K562 (cell line): ENCODE results near the gene SCT. TPM values are rescaled to one million over a fixed set of nuclear protein-coding genes. Genes with fewer than 3 reads are reported as not detected.

Experiments used
- ATAC-seq: fragments of 200-7000 bp; cut with Tn5 transposase; 3 replicates; pipeline ENCODE4 v1.9.1; 2020; ENCODE audit warnings: moderate library complexity
- BruUV-seq: library from RNA; stranded (reverse); fragments of 400-500 nt; replicated peaks from 2 replicates; lab custom pipeline; 2021; lab: Mats Ljungman, UMichigan
- CTCF ChIA-PET: fragments of 300-600 bp; formaldehyde crosslinking; extraction: SDS; loops from one replicate; lab custom pipeline; 2021; ENCODE audit warnings: low intra/inter-chr PET ratio; lab: Yijun Ruan, JAX
- POLR2A ChIA-PET: fragments of 300-600, 350-650 bp; sonication (Branson Sonifier 250); formaldehyde crosslinking; extraction: SDS; loops from one replicate; lab custom pipeline; 2021; ENCODE audit warnings: antibody characterized with exemption, inconsistent platforms; lab: Yijun Ruan, JAX
- DNase-seq, 4 experiments: peaks; one replicate each; pipeline versions ENCODE4 v3.0.0 to v3.0.0-alpha.2; 2011 to 2018; ENCODE audit warnings: low spot score in 3 of 4, mixed read lengths in 3 of 4; ENCODE audit errors: extremely low read depth in 1 of 4
- FAIRE-seq: peaks from 2 replicates; lab custom pipeline; 2011; peaks lifted over from hg19 to GRCh38; lab: Jason Lieb, UNC
- H2AFZ ChIP-seq: 2 replicates; pipeline ENCODE4 v1.6.0; 2011; ENCODE audit warnings: low read depth, low read length, control low read depth, inconsistent platforms
- H3K27ac ChIP-seq: fragments of 200-600 bp; 3 replicates; pipeline ENCODE4 v1.8.0; 2011; ENCODE audit warnings: low read depth, mild to moderate bottlenecking, control low read depth, inconsistent platforms, low read length, moderate library complexity, mixed read lengths; ENCODE audit errors: extremely low read depth
- H3K27me3 ChIP-seq, 2 experiments: fragments of 300-600 bp in 1 of 2; 2 replicates in 1 of 2; 3 replicates in 1 of 2; pipeline versions ENCODE4 v1.6.0 to v1.8.0; 2011; ENCODE audit warnings: inconsistent platforms in 2 of 2, low read length in 2 of 2, mild to moderate bottlenecking in 1 of 2, mixed read lengths in 1 of 2, moderate library complexity in 1 of 2; ENCODE audit not compliant: control insufficient read depth in 2 of 2, insufficient read depth in 2 of 2
- H3K36me3 ChIP-seq: fragments of 300-600 bp; 3 replicates; pipeline ENCODE4 v1.8.0; 2011; ENCODE audit warnings: mild to moderate bottlenecking, low read length, inconsistent platforms; ENCODE audit not compliant: control insufficient read depth, insufficient read depth
- H3K4me1 ChIP-seq, 2 experiments: fragments of 200-600 bp in 1 of 2; replicated peaks in 1 of 2; 2 replicates in 1 of 2; 3 replicates in 1 of 2; pipeline versions ENCODE4 v1.5.1 to v1.8.0; 2011; ENCODE audit warnings: inconsistent platforms in 2 of 2, low read length in 2 of 2, mild to moderate bottlenecking in 1 of 2, mixed read lengths in 1 of 2, moderate library complexity in 1 of 2; ENCODE audit not compliant: control insufficient read depth in 2 of 2, insufficient read depth in 2 of 2
- H3K4me2 ChIP-seq: 2 replicates; pipeline ENCODE4 v1.6.1; 2011; ENCODE audit warnings: low read length, control low read depth, inconsistent platforms, mixed read lengths; ENCODE audit not compliant: insufficient read depth
- H3K4me3 ChIP-seq: fragments of 200-600 bp; sonication (generic), shearing (Covaris generic); 2 replicates; pipeline ENCODE4 v1.5.1; 2016; ENCODE audit warnings: control low read depth, inconsistent platforms
- H3K79me2 ChIP-seq: fragments of 200-600 bp; 3 replicates; pipeline ENCODE4 v1.8.0; 2011; ENCODE audit warnings: low read length, inconsistent platforms; ENCODE audit not compliant: control insufficient read depth, insufficient read depth
- H3K9ac ChIP-seq, 2 experiments: 2 replicates each; pipeline versions ENCODE4 v1.6.0 to v1.6.1; 2011; ENCODE audit warnings: low read depth in 2 of 2, low read length in 2 of 2, control low read depth in 1 of 2, inconsistent platforms in 1 of 2, mild to moderate bottlenecking in 1 of 2, mixed read lengths in 1 of 2; ENCODE audit not compliant: insufficient read depth in 1 of 2
- H3K9me1 ChIP-seq: one replicate; pipeline ENCODE4 v1.6.0; 2011; ENCODE audit warnings: inconsistent platforms, mild to moderate bottlenecking, low read length, moderate library complexity; ENCODE audit not compliant: control insufficient read depth, insufficient read depth
- H3K9me3 ChIP-seq: replicated peaks from 2 replicates; pipeline ENCODE4 v1.5.1; 2011; ENCODE audit warnings: low read depth, low read length, inconsistent platforms; ENCODE audit not compliant: control insufficient read depth, insufficient read depth
- H4K20me1 ChIP-seq: replicated peaks from 2 replicates; pipeline ENCODE4 v1.6.1; 2011; ENCODE audit warnings: low read length, inconsistent platforms, mixed read lengths; ENCODE audit not compliant: control insufficient read depth, insufficient read depth
- HNRNPH1 ChIP-seq: fragments of 200-400 bp; formaldehyde crosslinking; optimal IDR thresholded peaks from 2 replicates; pipeline ENCODE3; 2017; ENCODE audit warnings: low read depth, mild to moderate bottlenecking, low read length, moderate library complexity
- JUNB ChIP-seq: fragments of 450-650 bp; formaldehyde crosslinking; conservative IDR thresholded peaks from 2 replicates; pipeline ENCODE4 v1.4.0; 2020; ENCODE audit warnings: mild to moderate bottlenecking
- LCOR ChIP-seq: sonication (generic); formaldehyde crosslinking; IDR thresholded peaks from 2 replicates; pipeline ENCODE4 v1.8.0; 2022; ENCODE audit warnings: mild to moderate bottlenecking, missing genetic modification reagents
- POLR2A ChIP-seq: fragments of 450-650 bp; conservative IDR thresholded peaks from 2 replicates; pipeline ENCODE4 v1.6.1; 2016
- POLR2AphosphoS5 ChIP-seq: IDR thresholded peaks from 2 replicates; pipeline ENCODE4 v1.6.1; 2011; ENCODE audit warnings: mild to moderate bottlenecking, low read depth, low read length, moderate library complexity; ENCODE audit not compliant: control insufficient read depth, insufficient read depth
- RBBP5 ChIP-seq: fragments of 200-600 bp; sonication (generic); IDR thresholded peaks from 2 replicates; pipeline ENCODE4 v1.6.1; 2012; ENCODE audit warnings: borderline replicate concordance, mild to moderate bottlenecking, low read length, control low read depth, inconsistent platforms; ENCODE audit not compliant: insufficient read depth, poor library complexity, severe bottlenecking
- RBFOX2 ChIP-seq: fragments of 200-400 bp; formaldehyde crosslinking; IDR thresholded peaks from 2 replicates; pipeline ENCODE4 v1.6.1; 2017; ENCODE audit warnings: low read depth, mild to moderate bottlenecking, low read length, moderate library complexity
- SMARCB1 ChIP-seq: IDR thresholded peaks from 2 replicates; pipeline ENCODE4 v1.6.1; 2011; ENCODE audit warnings: improper control_type of control experiment, low read depth; ENCODE audit not compliant: insufficient read length
- SRSF3 ChIP-seq: fragments of 200-400 bp; formaldehyde crosslinking; IDR thresholded peaks from 2 replicates; pipeline ENCODE4 v1.6.1; 2016; ENCODE audit warnings: mild to moderate bottlenecking, low read length, moderate library complexity; ENCODE audit not compliant: insufficient read depth
- ZNF354B ChIP-seq: fragments of 250-450 bp; sonication (Bioruptor Pico); IDR thresholded peaks from 2 replicates; pipeline ENCODE4 v1.4.0; 2020
- ZNF764 ChIP-seq: fragments of 250-450 bp; sonication (Bioruptor Pico); IDR thresholded peaks from 2 replicates; pipeline ENCODE4 v1.4.0; 2020; ENCODE audit warnings: low read depth, mild to moderate bottlenecking, moderate library complexity
- WGBS: fragments of 100-300 bp; shearing (Covaris generic); methylation state at CpG from one replicate; pipeline ENCODE4 v1.1.6; 2016; ENCODE audit warnings: low coverage, mixed read lengths; ENCODE audit not compliant: insufficient coverage; ENCODE audit errors: missing lambda C conversion rate; 5-methylcytosine and 5-hydroxymethylcytosine counted together
- in situ Hi-C: fragments of 300-500 bp; cut with MboI; formaldehyde crosslinking; loops from 4 replicates; pipeline ENCODE4 v1.15.0; 2018; ENCODE audit warnings: inconsistent platforms, mixed read lengths
- intact Hi-C: fragments of 100-400 bp; cut with micrococcal nuclease; formaldehyde crosslinking; loops from 2 replicates; pipeline ENCODE4 v1.14.2; 2022
- polyA plus RNA-seq, 8 experiments: library from polyadenylated mRNA; depleted of rRNA in 4 of 8; stranded (reverse) in 5 of 8; unstranded in 3 of 8; fragments of >200 nt; fragmentation: Nextera tagmentation in 2 of 8; fragmentation: Illumina TruSeq in 1 of 8; extraction: Ambion mirVana in 2 of 8; extraction: Trizol in 1 of 8; gene quantifications; 2 replicates each; pipeline versions ENCODE4 v1.2.1 to v1.2.3, GENCODE V29; 2011 to 2014; ENCODE audit warnings: inconsistent platforms in 1 of 8, missing spikeins in 1 of 8
- total RNA-seq, 7 experiments: library from RNA; depleted of rRNA in 6 of 7; stranded (reverse); fragments of >200 nt in 6 of 7; fragmentation: Illumina TruSeq in 2 of 7; extraction: Trizol in 2 of 7; gene quantifications; 2 replicates each; pipeline versions ENCODE4 v1.2.1 to v1.2.3, GENCODE V29; 2011 to 2021; ENCODE audit warnings: low replicate concordance in 1 of 7
- TF ChIP-seq, protein P1 (sequence below): IDR thresholded peaks from 2 replicates; pipeline ENCODE4 v1.6.1; 2012; ENCODE audit warnings: low read depth, low read length, improper control_type of control experiment, borderline replicate concordance
- TF ChIP-seq, protein P2 (sequence below): fragments of 450-650 bp; IDR thresholded peaks from 2 replicates; pipeline ENCODE4 v1.6.1; 2017; ENCODE audit warnings: antibody characterized with exemption, mild to moderate bottlenecking
- TF ChIP-seq, protein P3 (sequence below): fragments of 250-450 bp; sonication (Bioruptor Pico); IDR thresholded peaks from 2 replicates; pipeline ENCODE4 v1.4.0; 2020; ENCODE audit warnings: borderline replicate concordance

The SCT gene
- total and polyA plus RNA-seq, 9 of the 15 experiments (the other 6 are each of a cell fraction or from before 2014, with no cell fraction given), result not detected

DNA sequence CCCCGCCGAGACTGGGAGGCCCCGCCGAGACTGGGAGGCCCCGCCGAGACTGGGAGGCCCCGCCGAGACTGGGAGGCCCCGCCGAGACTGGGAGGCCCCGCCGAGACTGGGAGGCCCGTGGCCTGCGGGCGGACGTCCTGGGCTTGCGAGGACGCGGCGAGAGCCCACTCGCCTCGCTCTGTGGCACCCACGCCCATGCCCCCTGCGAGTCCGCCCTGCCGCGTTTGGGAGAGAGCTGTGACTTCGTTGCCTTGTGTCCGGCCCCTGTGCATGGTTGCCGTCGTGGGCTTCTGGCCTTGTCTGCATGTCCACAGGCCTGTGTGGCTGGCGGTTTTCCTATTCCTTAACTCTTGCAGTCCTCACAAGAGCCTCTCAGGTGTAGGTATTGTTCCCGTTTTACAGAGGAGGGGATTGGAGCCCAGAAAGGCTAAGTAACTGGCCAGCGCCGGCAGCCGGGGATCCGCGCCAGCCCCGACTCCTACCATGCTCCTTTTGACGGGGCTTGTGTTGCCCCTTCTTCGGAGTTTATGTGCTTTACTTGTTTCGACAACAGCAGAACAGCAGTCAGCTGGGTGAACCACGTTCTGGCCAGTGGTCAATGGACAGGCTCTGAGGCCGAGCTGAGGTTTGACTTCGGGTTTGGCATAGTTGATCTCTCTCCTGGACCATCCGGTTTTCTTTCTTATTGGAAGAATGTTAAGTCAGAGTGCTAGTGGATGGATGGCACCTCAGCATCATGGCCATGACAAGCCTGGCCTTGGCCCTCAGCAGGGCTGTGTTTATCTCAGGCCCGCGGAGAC lies 50.0 kb downstream of the SCT start:
- intact Hi-C loops, result no loop called here
- peaks cover 43 to 73% of the 10 kb centered on the region in 2 experiments for H3K4me1 ChIP-seq
- H3K27ac ChIP-seq, result peak overlapping the region; percentile 100
- H3K9ac ChIP-seq, result peak overlapping the region; percentile 97 to 100
- peak; percentile 48 for FAIRE-seq
- peak in 1 of 4 experiments; percentile 49 for DNase-seq
- peaks cover 75% of the 10 kb centered on the region for H3K79me2 ChIP-seq
- peaks cover 44% of the 10 kb centered on the region; the same call in 2 of the 3 replicates for H3K36me3 ChIP-seq
- H4K20me1 ChIP-seq, result peaks cover 43% of the 10 kb centered on the region
- H3K4me3 ChIP-seq, result peak overlapping the region; percentile 90
- BruUV-seq, result no TSS peak
- no peak overlapping the region for H2AFZ ChIP-seq
- peaks cover 16% of the 10 kb centered on the region for H3K9me1 ChIP-seq
- no peaks in the 10 kb centered on the region for H3K9me3 ChIP-seq
- H3K4me2 ChIP-seq, result peak overlapping the region; percentile 97
- ChIA-PET POLR2A (interaction anchor here (0.5 to 2.0 kb wide), 4 partner anchors 8 to 234 kb away, joined by 3 to 6 read pairs (median 4); no protein-coding TSS in a partner anchor), CTCF (no interaction called here)
- WGBS, result 1% methylated on average over 31 of the region's 48 CpGs
- no peak for ATAC-seq
- no peaks in the 10 kb centered on the region for H3K27me3 ChIP-seq
- in situ Hi-C loops, result no loop called here
- TF ChIP-seq, protein P1, sequence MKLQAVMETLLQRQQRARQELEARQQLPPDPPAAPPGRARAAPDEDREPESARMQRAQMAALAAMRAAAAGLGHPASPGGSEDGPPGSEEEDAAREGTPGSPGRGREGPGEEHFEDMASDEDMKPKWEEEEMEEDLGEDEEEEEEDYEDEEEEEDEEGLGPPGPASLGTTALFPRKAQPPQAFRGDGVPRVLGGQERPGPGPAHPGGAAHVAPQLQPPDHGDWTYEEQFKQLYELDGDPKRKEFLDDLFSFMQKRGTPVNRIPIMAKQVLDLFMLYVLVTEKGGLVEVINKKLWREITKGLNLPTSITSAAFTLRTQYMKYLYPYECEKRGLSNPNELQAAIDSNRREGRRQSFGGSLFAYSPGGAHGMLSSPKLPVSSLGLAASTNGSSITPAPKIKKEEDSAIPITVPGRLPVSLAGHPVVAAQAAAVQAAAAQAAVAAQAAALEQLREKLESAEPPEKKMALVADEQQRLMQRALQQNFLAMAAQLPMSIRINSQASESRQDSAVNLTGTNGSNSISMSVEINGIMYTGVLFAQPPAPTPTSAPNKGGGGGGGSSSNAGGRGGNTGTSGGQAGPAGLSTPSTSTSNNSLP, result no peak
- TF ChIP-seq, protein P2, sequence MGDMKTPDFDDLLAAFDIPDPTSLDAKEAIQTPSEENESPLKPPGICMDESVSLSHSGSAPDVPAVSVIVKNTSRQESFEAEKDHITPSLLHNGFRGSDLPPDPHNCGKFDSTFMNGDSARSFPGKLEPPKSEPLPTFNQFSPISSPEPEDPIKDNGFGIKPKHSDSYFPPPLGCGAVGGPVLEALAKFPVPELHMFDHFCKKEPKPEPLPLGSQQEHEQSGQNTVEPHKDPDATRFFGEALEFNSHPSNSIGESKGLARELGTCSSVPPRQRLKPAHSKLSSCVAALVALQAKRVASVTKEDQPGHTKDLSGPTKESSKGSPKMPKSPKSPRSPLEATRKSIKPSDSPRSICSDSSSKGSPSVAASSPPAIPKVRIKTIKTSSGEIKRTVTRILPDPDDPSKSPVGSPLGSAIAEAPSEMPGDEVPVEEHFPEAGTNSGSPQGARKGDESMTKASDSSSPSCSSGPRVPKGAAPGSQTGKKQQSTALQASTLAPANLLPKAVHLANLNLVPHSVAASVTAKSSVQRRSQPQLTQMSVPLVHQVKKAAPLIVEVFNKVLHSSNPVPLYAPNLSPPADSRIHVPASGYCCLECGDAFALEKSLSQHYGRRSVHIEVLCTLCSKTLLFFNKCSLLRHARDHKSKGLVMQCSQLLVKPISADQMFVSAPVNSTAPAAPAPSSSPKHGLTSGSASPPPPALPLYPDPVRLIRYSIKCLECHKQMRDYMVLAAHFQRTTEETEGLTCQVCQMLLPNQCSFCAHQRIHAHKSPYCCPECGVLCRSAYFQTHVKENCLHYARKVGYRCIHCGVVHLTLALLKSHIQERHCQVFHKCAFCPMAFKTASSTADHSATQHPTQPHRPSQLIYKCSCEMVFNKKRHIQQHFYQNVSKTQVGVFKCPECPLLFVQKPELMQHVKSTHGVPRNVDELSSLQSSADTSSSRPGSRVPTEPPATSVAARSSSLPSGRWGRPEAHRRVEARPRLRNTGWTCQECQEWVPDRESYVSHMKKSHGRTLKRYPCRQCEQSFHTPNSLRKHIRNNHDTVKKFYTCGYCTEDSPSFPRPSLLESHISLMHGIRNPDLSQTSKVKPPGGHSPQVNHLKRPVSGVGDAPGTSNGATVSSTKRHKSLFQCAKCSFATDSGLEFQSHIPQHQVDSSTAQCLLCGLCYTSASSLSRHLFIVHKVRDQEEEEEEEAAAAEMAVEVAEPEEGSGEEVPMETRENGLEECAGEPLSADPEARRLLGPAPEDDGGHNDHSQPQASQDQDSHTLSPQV, result no peak
- TF ChIP-seq ZNF354B (CRISPR knock-in tag) (no peak), RBBP5 (peak; percentile 1), SMARCB1 (no peak), POLR2AphosphoS5 (no peak), SRSF3 (no peak), RBFOX2 (peak; percentile 54), LCOR (CRISPR knock-in tag) (no peak), ZNF764 (no peak), POLR2A (no peak), HNRNPH1 (no peak), JUNB (CRISPR knock-in tag) (no peak)
- TF ChIP-seq, protein P3, sequence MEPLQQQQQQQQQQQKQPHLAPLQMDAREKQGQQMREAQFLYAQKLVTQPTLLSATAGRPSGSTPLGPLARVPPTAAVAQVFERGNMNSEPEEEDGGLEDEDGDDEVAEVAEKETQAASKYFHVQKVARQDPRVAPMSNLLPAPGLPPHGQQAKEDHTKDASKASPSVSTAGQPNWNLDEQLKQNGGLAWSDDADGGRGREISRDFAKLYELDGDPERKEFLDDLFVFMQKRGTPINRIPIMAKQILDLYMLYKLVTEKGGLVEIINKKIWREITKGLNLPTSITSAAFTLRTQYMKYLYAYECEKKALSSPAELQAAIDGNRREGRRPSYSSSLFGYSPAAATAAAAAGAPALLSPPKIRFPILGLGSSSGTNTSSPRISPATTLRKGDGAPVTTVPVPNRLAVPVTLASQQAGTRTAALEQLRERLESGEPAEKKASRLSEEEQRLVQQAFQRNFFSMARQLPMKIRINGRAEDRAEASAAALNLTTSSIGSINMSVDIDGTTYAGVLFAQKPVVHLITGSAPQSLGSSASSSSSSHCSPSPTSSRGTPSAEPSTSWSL (CRISPR knock-in tag), result no peak
